ENCODE measurements around the gene ZNF24.

Gene ZNF24

DNA sequence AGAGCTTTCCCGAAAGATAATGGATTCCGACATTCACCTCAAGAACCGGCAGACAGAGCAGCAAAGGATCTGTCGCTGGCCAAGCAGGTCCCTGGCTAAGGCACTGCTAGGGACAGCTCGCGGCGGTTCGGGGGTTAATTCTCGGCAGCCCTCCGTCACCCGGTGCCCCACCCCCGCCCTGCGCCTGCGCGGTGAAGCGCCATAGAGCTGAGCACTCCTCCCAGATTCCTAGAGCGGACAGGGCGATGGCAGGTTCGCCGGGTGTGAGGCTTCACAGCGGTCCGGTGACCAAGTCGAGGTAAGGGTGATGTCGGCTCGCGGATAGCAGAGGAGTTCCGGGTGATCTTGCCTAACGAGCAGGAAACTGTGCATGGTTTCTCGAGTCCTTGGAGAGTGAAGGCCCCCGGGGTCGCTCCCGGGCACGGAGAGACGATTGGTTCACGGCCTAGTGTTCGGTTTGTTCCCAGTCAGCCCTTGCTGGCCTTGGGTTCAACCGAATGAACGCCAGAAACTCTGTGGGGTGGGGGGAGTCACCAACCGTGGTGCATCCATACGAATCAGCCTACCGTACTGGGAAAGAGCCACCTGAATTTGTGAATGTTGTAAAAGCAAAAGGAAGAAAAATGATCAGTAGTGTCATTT lies 54.0 kb downstream of the ZNF24 start, which contains the start of gene ZSCAN30:
TSS of gene ZSCAN30 (minus strand) at position 136 of the 642 bp plus-strand sequence. CDS start 25,877 bp downstream, outside the sequence.
- DNase-seq, result peak; percentile 97 to 98

DNA sequence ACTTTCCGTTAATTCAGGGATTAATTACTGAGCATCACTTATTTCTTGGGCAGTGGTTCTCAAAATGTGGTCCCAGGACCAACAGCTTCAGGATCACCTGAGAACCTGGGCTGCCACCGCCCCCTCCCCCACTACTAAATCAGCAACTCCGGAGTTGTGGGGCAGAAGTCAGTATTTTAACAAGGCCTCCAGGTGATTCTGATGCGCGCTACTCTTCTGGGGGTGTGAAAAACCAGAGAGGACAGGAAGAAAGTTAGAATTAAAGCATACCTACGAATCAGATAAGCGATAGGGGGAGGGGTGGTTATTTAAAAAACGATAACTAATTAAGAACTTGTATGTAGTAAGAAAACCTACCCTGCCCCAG lies 54.5 kb downstream of the ZNF24 start:
- peak in 1 of 2 donors; percentile 39 for DNase-seq

DNA sequence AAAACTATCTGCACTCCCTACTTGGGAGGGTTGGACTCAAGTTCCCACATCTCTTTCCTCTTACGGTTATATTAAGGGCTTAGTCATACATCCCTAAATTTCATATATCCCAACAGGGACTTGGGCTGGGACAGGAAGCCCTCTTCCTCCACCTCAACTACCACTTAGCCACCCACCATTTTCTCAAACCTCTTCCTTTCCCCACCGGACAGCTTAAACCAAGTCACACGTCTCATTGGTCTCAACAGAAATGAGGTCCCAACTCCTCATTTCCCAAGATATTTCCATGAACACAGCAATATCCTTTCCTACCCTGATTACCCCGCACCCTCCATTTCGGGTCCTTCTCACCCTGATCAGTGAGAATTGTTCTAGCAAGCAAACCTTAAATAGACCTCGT lies 54.9 kb downstream of the ZNF24 start:
- DNase-seq, result no peak

DNA sequence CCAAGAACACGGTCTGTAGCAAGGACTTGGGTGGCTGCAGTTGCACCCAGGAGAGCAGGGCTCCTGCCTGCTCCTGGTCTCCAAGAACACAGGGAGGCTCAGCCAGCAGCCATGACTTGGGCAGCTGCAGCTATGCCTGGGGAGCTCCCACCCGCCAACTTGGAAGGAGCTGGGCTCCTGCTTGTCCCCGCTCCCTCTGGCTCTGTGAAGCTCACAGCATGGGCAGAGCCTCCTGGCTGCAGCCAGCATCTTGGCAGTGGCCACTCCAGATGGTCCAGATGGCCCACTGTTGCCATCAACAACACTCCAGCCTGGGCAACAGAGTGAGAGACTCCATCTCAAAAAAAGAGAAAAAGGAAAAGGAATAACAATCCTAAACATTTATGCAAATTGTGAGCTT lies 59.4 kb downstream of the ZNF24 start:
- no peak for DNase-seq

DNA sequence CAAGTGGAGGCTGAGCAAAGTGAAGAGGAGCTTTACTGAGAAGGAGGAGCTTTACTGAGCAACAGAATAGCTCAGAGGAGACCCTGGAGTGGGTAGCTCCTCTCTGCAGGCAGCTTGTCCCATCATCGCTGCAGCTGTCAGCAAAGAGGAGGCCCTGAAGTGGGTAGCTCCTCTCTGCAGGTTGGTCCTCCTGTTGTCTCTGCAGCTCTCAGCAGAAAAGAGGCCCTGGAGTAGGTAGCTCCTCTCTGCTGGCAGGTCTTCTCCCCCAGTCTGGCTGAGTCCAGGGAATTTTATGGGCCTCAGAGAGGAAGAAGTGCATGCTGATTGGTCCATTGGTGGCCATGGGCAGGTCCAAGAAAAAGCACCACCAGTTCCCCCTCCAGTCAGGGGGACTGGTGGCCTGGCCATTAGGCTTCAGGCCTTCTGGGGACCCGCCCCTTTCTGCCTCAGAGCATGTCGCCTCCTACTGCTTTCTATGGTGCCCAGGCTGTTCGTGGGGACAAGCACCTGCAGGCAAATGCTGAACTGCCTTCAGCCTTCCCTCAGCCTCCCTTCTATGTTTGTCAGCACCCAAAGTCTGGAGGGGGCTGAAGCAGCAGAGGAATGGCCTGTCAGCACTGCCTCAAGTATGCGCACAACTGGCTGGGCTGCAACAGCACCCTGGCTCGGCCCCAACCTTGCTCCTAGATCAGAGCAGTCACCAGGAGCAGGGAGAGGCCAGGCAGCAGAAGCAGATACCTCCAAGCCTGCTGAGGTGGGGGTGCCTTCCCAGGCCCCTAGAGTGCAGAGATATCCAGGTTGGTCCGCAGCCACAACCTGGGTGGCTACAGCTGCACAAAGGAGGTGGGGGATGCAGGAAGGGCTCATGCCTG lies 60.1 kb downstream of the ZNF24 start:
- no peak for DNase-seq

DNA sequence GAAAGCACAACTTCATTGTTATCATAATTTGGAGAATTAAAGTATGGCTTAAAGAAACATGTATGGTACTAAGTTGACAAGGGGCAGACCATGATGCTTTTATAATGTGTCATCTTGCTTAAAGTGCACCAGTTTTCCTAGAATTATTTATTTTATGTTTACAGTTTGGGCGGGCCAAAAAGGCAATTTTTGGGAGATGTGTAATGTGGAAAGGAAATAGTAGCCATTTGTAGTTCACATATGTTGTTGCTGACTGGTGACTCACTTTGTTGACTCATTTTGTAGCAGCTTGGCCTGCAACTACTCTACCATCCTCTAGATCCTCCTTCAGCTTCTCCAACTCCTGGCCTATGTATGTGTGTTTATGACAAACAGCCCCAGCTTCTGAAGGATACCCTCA lies 61.9 kb downstream of the ZNF24 start:
- DNase-seq, result no peak

All from CD4-positive, alpha-beta T cell treated with Interleukin-4 for 1 hour (primary cell).